Pancreas (tissue), 10 donors: ENCODE results near the gene BRSK2. TPM values are rescaled to one million over a fixed set of nuclear protein-coding genes. Genes with fewer than 3 reads are reported as not detected.
A peak's percentile ranks its signal among the peaks of the same experiment; 100 is the strongest.

Source experiments
- ATAC-seq, 4 donors: fragments of 200-7000 bp; cut with Tn5 transposase; one replicate each; pipeline versions ENCODE4 v1.8.0 to v1.9.1; 2020; ENCODE audit warnings: mild to moderate bottlenecking in 4 of 4, moderate library complexity in 4 of 4
- DNase-seq, 6 donors: peaks; one replicate each; pipeline ENCODE4 v3.0.0-alpha.2; 2020
- FAIRE-seq: peaks from 2 replicates; lab custom pipeline; 2012; peaks lifted over from hg19 to GRCh38; lab: Jason Lieb, UNC
- H3K27ac ChIP-seq, 4 donors: fragments of 200-600 bp; sonication (generic); 1 replicate in 3 of 4; 2 replicates in 1 of 4; pipeline versions ENCODE4 v1.5.0 to v1.8.0; 2020
- H3K27me3 ChIP-seq, 4 donors: fragments of 200-600 bp; one replicate each; pipeline ENCODE4 v1.8.0; 2021
- H3K36me3 ChIP-seq, 3 donors: fragments of 200-600 bp; sonication (generic) in 1 of 3; one replicate each; pipeline versions ENCODE4 v1.5.0 to v1.8.0; 2020 to 2021
- H3K4me1 ChIP-seq, 3 donors: fragments of 200-600 bp; one replicate each; pipeline ENCODE4 v1.8.0; 2021
- H3K4me3 ChIP-seq, 4 donors: fragments of 200-600 bp; sonication (generic) in 2 of 4; one replicate each; pipeline versions ENCODE4 v1.5.0 to v1.8.0; 2020 to 2021
- H3K9me3 ChIP-seq, 4 donors: fragments of 200-600 bp; one replicate each; pipeline ENCODE4 v1.8.0; 2021
- CTCF ChIP-seq, 4 donors: fragments of 200-600 bp; sonication (generic) in 3 of 4; IDR thresholded peaks; one replicate each; pipeline versions ENCODE4 v1.5.0 to v1.8.0; 2021; ENCODE audit warnings: antibody characterized with exemption in 4 of 4
- WGBS, 2 donors: extraction: QIAGEN DNeasy Blood & Tissue Kit; methylation state at CpG; one replicate each; pipeline ENCODE4 v1.1.7; 2013; 5-methylcytosine and 5-hydroxymethylcytosine counted together
- intact Hi-C, 3 donors: fragments of 100-400 bp; cut with DNase I; formaldehyde crosslinking; loops; one replicate each; pipeline versions ENCODE4 v1.11.1 to v1.14.2; 2022
- polyA plus RNA-seq, 2 donors: library from polyadenylated mRNA; stranded (reverse); fragments of 200-250 nt; gene quantifications; one replicate each; pipeline ENCODE4 v1.2.3, GENCODE V29; 2013
- total RNA-seq, 6 donors: library from RNA; stranded (reverse); fragmentation: NEBNext Ultra II Directional in 4 of 6; extraction: Animal tissue kit (Norgen Biotek cat#: 25700) in 4 of 6; gene quantifications; one replicate each; pipeline versions ENCODE4 v1.2.1 to v1.2.4, GENCODE V29; 2021 to 2023
- donor health status: healthy with polysubstance abuse.
- donor health status: DM: no; HTN: no; CAD: no; lungs with moderate emphysema.
- donor health status: DM: no; HTN: no; CAD: no.
- donor health status: control.
- donor health status: control.
- donor health status: Bipolar disorder and iron deficiency.
- donor health status: DM: yes; HTN: yes; CAD: no.
- donor health status: DM: no; HTN: no; CAD: no.
- donor health status: DM: no; HTN: no; CAD: no.
- donor health status: DM: yes; HTN: yes; CAD: no.

BRSK2 gene
- total and polyA plus RNA-seq, 8 donors: 44.2 to 215 (median 70.9) TPM

GRCh38 chr11:1425006-1425405, 35.3 kb downstream of the BRSK2 start:
- no peaks in the 10 kb centered on the region for H3K36me3 ChIP-seq
- no peak for DNase-seq
- no peak overlapping the region for H3K4me3 ChIP-seq
- intact Hi-C loops: no loop called here
- H3K9me3 ChIP-seq: no peaks in the 10 kb centered on the region
- no peaks in the 10 kb centered on the region for H3K27me3 ChIP-seq
- 84 to 89% methylated on average over 22 of the region's 22 CpGs for WGBS, 2 donors
- no peak overlapping the region for H3K27ac ChIP-seq
- no peak for FAIRE-seq
- no peaks in the 10 kb centered on the region for H3K4me1 ChIP-seq
- TF ChIP-seq CTCF (IDR thresholded peaks at IDR 0.05): no peak
- no peak for ATAC-seq

GRCh38 chr11:1425439-1425838, 35.7 kb downstream of the BRSK2 start:
- no peaks in the 10 kb centered on the region for H3K36me3 ChIP-seq
- no peak overlapping the region for H3K4me3 ChIP-seq
- DNase-seq (no peak), ATAC-seq (no peak), FAIRE-seq (no peak)
- WGBS, 2 donors: 75 to 77% methylated on average over 16 to 17 of the region's 17 CpGs
- no peaks in the 10 kb centered on the region for H3K4me1 ChIP-seq
- H3K27me3 ChIP-seq: no peaks in the 10 kb centered on the region
- H3K9me3 ChIP-seq: no peaks in the 10 kb centered on the region
- H3K27ac ChIP-seq: no peak overlapping the region
- intact Hi-C loops: no loop called here
- TF ChIP-seq CTCF (IDR thresholded peaks at IDR 0.05): no peak

GRCh38 chr11:1428762-1429316, 39.1 kb downstream of the BRSK2 start:
- H3K27ac ChIP-seq: no peak overlapping the region
- intact Hi-C loops: no loop called here
- no peaks in the 10 kb centered on the region for H3K36me3 ChIP-seq
- H3K4me1 ChIP-seq: no peaks in the 10 kb centered on the region
- ATAC-seq (peak in 1 of 4 donors; percentile 5), FAIRE-seq (no peak), DNase-seq (no peak)
- TF ChIP-seq CTCF (IDR thresholded peaks at IDR 0.05): no peak
- WGBS, 2 donors: 94 to 95% methylated on average over 22 of the region's 22 CpGs
- no peaks in the 10 kb centered on the region for H3K27me3 ChIP-seq
- H3K9me3 ChIP-seq: no peaks in the 10 kb centered on the region
- H3K4me3 ChIP-seq: no peak overlapping the region

GRCh38 chr11:1433568-1433967, 43.8 kb downstream of the BRSK2 start:
- no peak overlapping the region for H3K27ac ChIP-seq

More at GRCh38 chr11:1433568-1433967, 43.8 kb downstream of the BRSK2 start:
- 71 to 83% methylated on average over 15 of the region's 15 CpGs for WGBS, 2 donors
- intact Hi-C loops: no loop called here
- H3K4me1 ChIP-seq: peaks cover 0 to 5% (median 4%) of the 10 kb centered on the region in 3 donors
- ATAC-seq: no peak
- no peak for TF ChIP-seq CTCF (IDR thresholded peaks at IDR 0.05)
- no peaks in the 10 kb centered on the region for H3K27me3 ChIP-seq
- no peak for FAIRE-seq
- no peaks in the 10 kb centered on the region for H3K9me3 ChIP-seq
- H3K36me3 ChIP-seq: no peaks in the 10 kb centered on the region
- H3K4me3 ChIP-seq: no peak overlapping the region
- no peak for DNase-seq
